Testis (tissue), 3 donors: Measurements from ENCODE around the gene RSAD1. TPM values are rescaled to one million over a fixed set of nuclear protein-coding genes. Genes with fewer than 3 reads are reported as not detected.
"Not testable (repeated sequence)": the region's sequence is repeated elsewhere in the genome, so short reads cannot be mapped to it uniquely, and the experiment has no call there.

Source experiments
- DNase-seq: peaks from one replicate; pipeline ENCODE4 v3.0.0-alpha.2; 2019
- H3K27ac ChIP-seq, 2 donors: fragments of 200-600 bp; sonication (generic); one replicate each; pipeline ENCODE4 v1.5.1; 2019
- H3K27me3 ChIP-seq: fragments of 200-600 bp; sonication (generic); one replicate; pipeline ENCODE4 v1.5.1; 2019
- H3K36me3 ChIP-seq: fragments of 200-600 bp; sonication (generic); one replicate; pipeline ENCODE4 v1.5.1; 2017; ENCODE audit warnings: low read depth; ENCODE audit errors: missing control alignments
- H3K4me1 ChIP-seq: fragments of 200-600 bp; sonication (generic); one replicate; pipeline ENCODE4 v1.5.1; 2019
- H3K4me3 ChIP-seq, 2 donors: fragments of 200-600 bp; sonication (generic); one replicate each; pipeline ENCODE4 v1.5.1; 2017 to 2019
- H3K9me3 ChIP-seq: fragments of 200-600 bp; sonication (generic); one replicate; pipeline ENCODE4 v1.5.1; 2017
- CTCF ChIP-seq, 3 experiments: fragments of 450-650 bp in 2 of 3; fragments of 200-600 bp in 1 of 3; sonication (generic) in 1 of 3; IDR thresholded peaks; one replicate each; pipeline ENCODE4 v1.5.1; 2016 to 2019; ENCODE audit warnings: antibody characterized with exemption in 3 of 3, mild to moderate bottlenecking in 2 of 3, moderate library complexity in 1 of 3
- POLR2A ChIP-seq: fragments of 450-650 bp; IDR thresholded peaks from one replicate; pipeline ENCODE4 v1.6.1; 2017; ENCODE audit warnings: antibody characterized with exemption, mild to moderate bottlenecking, moderate library complexity
- WGBS, 2 donors: methylation state at CpG; one replicate each; pipeline ENCODE4 v1.1.5; 2018; 5-methylcytosine and 5-hydroxymethylcytosine counted together
- intact Hi-C: fragments of 100-400 bp; cut with DNase I; formaldehyde crosslinking; loops from one replicate; pipeline ENCODE4 v1.15.1; 2023; ENCODE audit warnings: low total_unique reads
- polyA plus RNA-seq: library from polyadenylated mRNA; stranded (reverse); fragments of 350-450 nt; fragmentation: Illumina TruSeq; extraction: RNeasy Lipid Tissue Mini Kit (QIAGEN cat#74804); gene quantifications from one replicate; pipeline ENCODE4 v1.2.3, GENCODE V29; 2014; ENCODE audit warnings: low read depth, low replicate concordance; ENCODE audit not compliant: insufficient read depth
- total RNA-seq, 2 donors: library from RNA; depleted of rRNA; stranded (reverse); fragments of >200 nt; gene quantifications; one replicate each; pipeline ENCODE4 v1.2.3, GENCODE V29; 2016

Gene RSAD1
- total and polyA plus RNA-seq, 3 donors from 2014 or later, result 25.3 to 38.0 (median 35.7) TPM

GRCh38 chr17:50475362-50475761 is 3.3 kb upstream of the RSAD1 start:
- no peak overlapping the region for H3K4me3 ChIP-seq
- no peaks in the 10 kb centered on the region for H3K36me3 ChIP-seq
- H3K9me3 ChIP-seq, result no peaks in the 10 kb centered on the region
- WGBS, 2 donors, result 73 to 91% methylated on average over 4 of the region's 4 CpGs
- intact Hi-C loops, result loop anchor here (10.0 kb wide), 1 partner anchor 101 kb away; the partner anchor contains the start of genes EME1 and MRPL27
- H3K27me3 ChIP-seq, result no peaks in the 10 kb centered on the region
- no peak for DNase-seq
- H3K4me1 ChIP-seq, result peaks cover 31% of the 10 kb centered on the region
- TF ChIP-seq CTCF (IDR thresholded peaks at IDR 0.05) (no peak), POLR2A (no peak)
- no peak overlapping the region for H3K27ac ChIP-seq

- peaks cover 25% of the 10 kb centered on the region for H3K4me1 ChIP-seq
- 35 to 39% methylated on average over 15 to 28 of the region's 33 CpGs for WGBS, 2 donors
- not testable (repeated sequence) for H3K9me3 ChIP-seq, H3K27ac ChIP-seq, H3K27me3 ChIP-seq, DNase-seq, H3K4me3 ChIP-seq, H3K36me3 ChIP-seq
- intact Hi-C loops, result loop anchor here (10.0 kb wide), 1 partner anchor 101 kb away; the partner anchor contains the start of genes EME1 and MRPL27
Observed at GRCh38 chr17:50475775-50476544, 2.7 kb upstream of the RSAD1 start.

GRCh38 chr17:50476545-50477315 is 1.9 kb upstream of the RSAD1 start:
- no peak for DNase-seq
- Histone ChIP-seq H3K27me3 (no peaks in the 10 kb centered on the region), H3K36me3 (no peaks in the 10 kb centered on the region), H3K4me3 (no peak overlapping the region), H3K27ac (no peak overlapping the region), H3K9me3 (no peaks in the 10 kb centered on the region), H3K4me1 (peaks cover 17% of the 10 kb centered on the region)
- WGBS, 2 donors, result 68 to 75% methylated on average over 18 of the region's 18 CpGs
- no peak for TF ChIP-seq CTCF (IDR thresholded peaks at IDR 0.05)
- no peak for TF ChIP-seq POLR2A
- intact Hi-C loops, result loop anchor here (10.0 kb wide), 1 partner anchor 102 kb away; the partner anchor contains the start of genes EME1 and MRPL27

GRCh38 chr17:50477976-50478375 is 684 bp upstream of the RSAD1 start:
- Histone ChIP-seq H3K9me3 (no peaks in the 10 kb centered on the region), H3K36me3 (no peaks in the 10 kb centered on the region), H3K27me3 (no peaks in the 10 kb centered on the region), H3K4me1 (peaks cover 22% of the 10 kb centered on the region), H3K27ac (peak overlapping the region; percentile 85 to 93), H3K4me3 (peak overlapping the region; percentile 78 to 79)
- intact Hi-C loops, result loop anchor here (10.0 kb wide), 1 partner anchor 103 kb away; the partner anchor contains the start of genes EME1 and MRPL27
- WGBS, 2 donors, result 30 to 49% methylated on average over 6 to 7 of the region's 7 CpGs
- peak; percentile 48 for DNase-seq
- peak in 1 of 3 experiments; percentile 12 for TF ChIP-seq CTCF (IDR thresholded peaks at IDR 0.05)
- no peak for TF ChIP-seq POLR2A
